Heart right ventricle (tissue), 16 donors: Measurements from ENCODE around the gene GIMD1. TPM values are rescaled to one million over a fixed set of nuclear protein-coding genes. Genes with fewer than 3 reads are reported as not detected.

Experiments used
- ATAC-seq, 8 donors: fragments of 200-7000 bp; cut with Tn5 transposase; one replicate each; pipeline ENCODE4 v1.9.1; 2020; ENCODE audit warnings: mild to moderate bottlenecking in 8 of 8, moderate library complexity in 8 of 8, moderate number of reproducible peaks in 1 of 8
- DNase-seq, 2 donors: peaks; one replicate each; pipeline ENCODE4 v3.0.0-alpha.2; 2020
- H3K27ac ChIP-seq, 10 donors: fragments of 200-600 bp; sonication (generic) in 2 of 10; one replicate each; pipeline versions ENCODE4 v1.5.0 to v1.8.0; 2020 to 2022; ENCODE audit warnings: mild to moderate bottlenecking in 3 of 10
- H3K27me3 ChIP-seq, 7 donors: fragments of 200-600 bp; one replicate each; pipeline ENCODE4 v1.8.0; 2021 to 2022; ENCODE audit warnings: mild to moderate bottlenecking in 2 of 7
- H3K36me3 ChIP-seq, 9 donors: fragments of 200-600 bp; sonication (generic) in 1 of 9; one replicate each; pipeline versions ENCODE4 v1.5.0 to v1.8.0; 2020 to 2022; ENCODE audit warnings: mild to moderate bottlenecking in 2 of 9
- H3K4me1 ChIP-seq, 9 donors: fragments of 200-600 bp; sonication (generic) in 1 of 9; one replicate each; pipeline versions ENCODE4 v1.5.0 to v1.8.0; 2020 to 2022; ENCODE audit warnings: mild to moderate bottlenecking in 4 of 9
- H3K4me3 ChIP-seq, 10 donors: fragments of 200-600 bp; sonication (generic) in 2 of 10; one replicate each; pipeline versions ENCODE4 v1.5.0 to v1.8.0; 2020 to 2022; ENCODE audit warnings: mild to moderate bottlenecking in 7 of 10, moderate library complexity in 2 of 10
- H3K9me3 ChIP-seq, 11 donors: fragments of 200-600 bp in 10 of 11; sonication (generic) in 2 of 11; one replicate each; pipeline versions ENCODE4 v1.5.0 to v1.8.0; 2013 to 2022; ENCODE audit warnings: mild to moderate bottlenecking in 2 of 11, control low read depth in 1 of 11, moderate library complexity in 1 of 11
- CTCF ChIP-seq, 9 donors: fragments of 200-600 bp; sonication (generic) in 2 of 9; IDR thresholded peaks; one replicate each; pipeline versions ENCODE4 v1.5.0 to v1.8.0; 2021 to 2022; ENCODE audit warnings: antibody characterized with exemption in 9 of 9, mild to moderate bottlenecking in 5 of 9, moderate library complexity in 1 of 9
- WGBS, 2 donors: extraction: QIAGEN DNeasy Blood & Tissue Kit; methylation state at CpG; one replicate each; pipeline ENCODE4 v1.1.7; 2013; ENCODE audit warnings: inconsistent platforms in 1 of 2; 5-methylcytosine and 5-hydroxymethylcytosine counted together
- intact Hi-C, 10 donors: fragments of 100-400 bp; cut with DNase I; formaldehyde crosslinking; loops; one replicate each; pipeline versions ENCODE4 v1.11.1 to v1.14.2; 2022
- polyA plus RNA-seq, 2 donors: library from polyadenylated mRNA; stranded (reverse); fragments of 200-250 nt; gene quantifications; one replicate each; pipeline ENCODE4 v1.2.3, GENCODE V29; 2013
- total RNA-seq, 10 donors: library from RNA; stranded (reverse); fragmentation: NEBNext Ultra II Directional in 3 of 10; extraction: Animal tissue kit (Norgen Biotek cat#: 25700) in 3 of 10; gene quantifications; one replicate each; pipeline versions ENCODE4 v1.2.1 to v1.2.4, GENCODE V29; 2021 to 2023
- donor health status: Arrhythmogenic right ventricular cardiomyopathy.
- donor health status: ischemic (EF 13 %, LVEDD 7.1; RV severe dilation, severe dysfunction).
- donor health status: healthy with polysubstance abuse.
- donor health status: DM: no; HTN: yes; CAD: no.
- donor health status: DM: no; HTN: no; CAD: no.
- donor health status: ischemic (EF 25% LVEDD 6.9; RV normal size, moderate dysfunction).
- donor health status: ischemic (EF 25% LVEDD 5.7; RV mildly dilated, moderate dysfunction).
- donor health status: healthy.
- donor health status: DM: yes; HTN: yes; CAD: no.
- donor health status: Ischemic cardiomyopathy.
- donor health status: ischemic (EF 35%, LVEDD 5.7; RV mildly dilated, moderate dysfunction).
- donor health status: nonischemic (EF 11% LVEDD 7.7; RV severe dilation, severe dysfunction).
- donor health status: DM: yes; HTN: yes; CAD: no.
- donor health status: PGD.
- donor health status: ischemic (EF 29% LVEDD 5.4; RV normal size, mild dysfunction).
- donor health status: nonischemic (EF 23%, LVEDD 6.1; RV moderate dilation, normal function).

The GIMD1 gene
- total and polyA plus RNA-seq, 12 donors = not detected

DNA sequence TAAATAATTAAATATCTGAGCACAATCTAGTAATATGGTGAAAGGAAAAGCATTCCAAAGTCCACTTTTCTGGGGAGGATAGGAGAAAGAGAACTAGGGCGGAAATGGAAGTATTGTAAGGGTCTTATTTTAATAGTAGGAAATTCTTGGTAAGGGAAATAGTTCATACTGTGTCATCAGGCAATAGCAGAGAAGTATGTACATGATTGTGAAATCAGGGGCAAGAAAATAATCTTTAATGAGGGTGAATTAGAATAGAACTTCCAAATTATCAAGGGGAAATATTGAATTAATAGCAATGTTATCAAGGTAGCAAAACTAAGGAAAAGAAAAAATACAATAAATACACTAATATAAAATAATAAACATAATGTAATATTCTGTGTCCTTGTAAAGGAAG lies 14.8 kb downstream of the GIMD1 start:
- no peak for TF ChIP-seq CTCF (IDR thresholded peaks at IDR 0.05)
- Histone ChIP-seq H3K27ac (no peak overlapping the region), H3K36me3 (peaks cover 0 to 33% (median 0%) of the 10 kb centered on the region in 9 donors), H3K4me1 (peaks cover 0 to 17% (median 0%) of the 10 kb centered on the region in 9 donors), H3K4me3 (no peak overlapping the region), H3K27me3 (no peaks in the 10 kb centered on the region), H3K9me3 (no peaks in the 10 kb centered on the region)
- DNase-seq (no peak), ATAC-seq (no peak)
- WGBS, 2 donors = 95 to 96% methylated on average over 1 of the region's 1 CpG
- intact Hi-C loops = no loop called here

DNA sequence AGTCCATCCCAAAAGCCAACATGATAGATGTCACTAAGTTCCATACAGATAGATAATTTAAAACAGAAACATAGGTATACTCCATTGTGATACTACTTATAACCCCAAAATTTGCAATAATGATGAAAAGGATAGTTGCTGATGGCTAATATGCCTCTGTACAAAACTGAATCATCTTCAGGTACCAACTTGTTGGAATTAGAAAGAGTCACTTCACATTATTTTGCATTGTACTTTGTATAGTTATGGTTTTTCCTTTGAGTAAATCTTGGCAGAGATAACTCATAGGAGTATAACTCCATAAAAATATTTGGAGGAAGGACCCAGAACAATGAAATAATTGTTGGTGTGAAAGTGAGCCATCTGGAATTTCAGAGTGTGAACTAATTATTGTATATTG lies 17.6 kb downstream of the GIMD1 start:
- DNase-seq = no peak
- peaks cover 0 to 57% (median 5%) of the 10 kb centered on the region in 9 donors for H3K36me3 ChIP-seq

DNA sequence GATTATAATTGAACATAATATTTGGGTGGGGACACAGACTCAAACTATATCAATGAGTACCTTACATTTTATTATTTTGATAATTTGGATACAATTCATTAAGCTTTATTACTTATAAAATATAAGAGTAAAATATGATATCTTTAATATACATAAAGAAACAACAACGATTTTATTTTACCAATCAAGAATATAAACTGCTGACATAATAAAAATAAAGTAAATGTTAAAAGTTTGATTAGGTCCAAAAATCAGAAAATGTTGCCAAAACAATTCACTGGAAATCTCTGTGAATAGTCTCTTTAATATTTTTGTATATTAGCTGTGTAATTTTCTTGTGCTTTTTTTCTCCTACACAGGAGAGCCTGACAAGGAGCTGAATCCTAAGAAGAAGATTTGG lies 21.4 kb downstream of the GIMD1 start:
- whole genome bisulfite sequencing, 2 donors = 92 to 93% methylated on average over 1 of the region's 1 CpG
- no peaks in the 10 kb centered on the region for H3K9me3 ChIP-seq
- ATAC-seq = no peak

More for the DNA sequence above, 17.6 kb downstream of the GIMD1 start:
- Histone ChIP-seq H3K27me3 (no peaks in the 10 kb centered on the region), H3K27ac (no peak overlapping the region), H3K9me3 (no peaks in the 10 kb centered on the region), H3K4me1 (peaks cover 0 to 17% (median 0%) of the 10 kb centered on the region in 9 donors), H3K4me3 (no peak overlapping the region)
- ATAC-seq = no peak
- TF ChIP-seq CTCF (IDR thresholded peaks at IDR 0.05) = no peak
- intact Hi-C loops = no loop called here

GRCh38 chr4:106344647-106344970 lies 24.0 kb downstream of the GIMD1 start:
- Histone ChIP-seq H3K36me3 (peaks cover 0 to 63% (median 11%) of the 10 kb centered on the region in 9 donors), H3K4me1 (peaks cover 0 to 22% (median 8%) of the 10 kb centered on the region in 9 donors), H3K9me3 (peaks cover 0 to 18% (median 0%) of the 10 kb centered on the region in 11 donors), H3K27ac (no peak overlapping the region), H3K27me3 (no peaks in the 10 kb centered on the region), H3K4me3 (no peak overlapping the region)
- no peak for TF ChIP-seq CTCF (IDR thresholded peaks at IDR 0.05)
- ATAC-seq (no peak), DNase-seq (no peak)
- 71 to 79% methylated on average over 1 of the region's 1 CpG for WGBS, 2 donors
- intact Hi-C loops = no loop called here

More for the DNA sequence above, 21.4 kb downstream of the GIMD1 start:
- Histone ChIP-seq H3K27ac (no peak overlapping the region), H3K36me3 (peaks cover 0 to 62% (median 5%) of the 10 kb centered on the region in 9 donors), H3K4me1 (peaks cover 0 to 22% (median 8%) of the 10 kb centered on the region in 9 donors), H3K27me3 (no peaks in the 10 kb centered on the region), H3K4me3 (no peak overlapping the region)
- no peak for TF ChIP-seq CTCF (IDR thresholded peaks at IDR 0.05)
- no peak for DNase-seq
- intact Hi-C loops = no loop called here
